HG03097 (cell line): ENCODE results near the gene SLC12A7.

ENCODE experiments used
- ATAC-seq: cut with Tn5 transposase; IDR thresholded peaks from one replicate; pipeline ENCODE4 v1.9.1; 2021; ENCODE audit not compliant: unreplicated experiment, low FRiP score

SLC12A7 gene

DNA sequence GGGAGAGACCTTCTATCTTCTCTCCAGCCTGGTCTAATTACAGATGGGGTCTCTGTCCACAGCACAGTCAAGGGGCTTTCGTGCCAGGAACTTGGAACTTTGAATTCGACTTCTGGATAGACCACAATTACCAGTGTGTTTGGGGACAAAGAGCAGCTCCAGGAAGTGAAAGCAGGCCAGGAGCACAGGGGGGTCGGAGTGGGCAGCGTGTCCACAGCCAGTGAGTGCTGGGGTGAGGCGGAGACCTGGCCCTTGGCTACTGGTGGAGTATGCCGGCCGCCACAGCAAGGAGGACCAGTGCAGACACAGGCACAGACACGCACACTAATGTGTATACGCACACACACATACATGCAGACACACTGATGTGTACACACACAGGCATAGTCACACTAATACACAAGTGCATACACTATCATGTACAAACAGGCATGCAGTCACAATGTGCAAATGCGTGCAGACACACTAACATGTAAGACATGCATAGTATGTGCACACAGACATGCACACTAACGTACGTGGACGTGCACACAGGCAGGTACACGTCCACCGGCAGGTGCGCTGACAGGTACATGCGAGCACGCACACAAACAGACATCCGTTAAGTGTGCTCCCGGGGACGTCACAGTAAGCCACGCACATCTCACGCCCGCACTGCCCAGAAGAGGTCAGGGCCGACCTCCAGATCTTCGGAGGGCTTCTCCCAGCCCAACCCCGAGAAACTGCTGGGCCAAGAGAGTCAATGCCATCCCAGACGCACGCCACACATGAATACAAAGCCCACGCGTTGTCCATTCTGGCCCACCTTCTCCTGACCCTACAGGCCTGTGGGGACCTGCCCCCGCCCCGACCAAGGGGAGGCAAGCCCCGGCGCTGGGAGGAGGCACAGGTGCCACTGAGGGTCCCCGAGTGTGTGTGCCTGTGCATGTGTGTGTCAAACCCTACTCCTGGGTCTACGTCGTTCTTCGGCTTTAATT is 56.8 kb downstream of the SLC12A7 start:
- no peak for ATAC-seq

DNA sequence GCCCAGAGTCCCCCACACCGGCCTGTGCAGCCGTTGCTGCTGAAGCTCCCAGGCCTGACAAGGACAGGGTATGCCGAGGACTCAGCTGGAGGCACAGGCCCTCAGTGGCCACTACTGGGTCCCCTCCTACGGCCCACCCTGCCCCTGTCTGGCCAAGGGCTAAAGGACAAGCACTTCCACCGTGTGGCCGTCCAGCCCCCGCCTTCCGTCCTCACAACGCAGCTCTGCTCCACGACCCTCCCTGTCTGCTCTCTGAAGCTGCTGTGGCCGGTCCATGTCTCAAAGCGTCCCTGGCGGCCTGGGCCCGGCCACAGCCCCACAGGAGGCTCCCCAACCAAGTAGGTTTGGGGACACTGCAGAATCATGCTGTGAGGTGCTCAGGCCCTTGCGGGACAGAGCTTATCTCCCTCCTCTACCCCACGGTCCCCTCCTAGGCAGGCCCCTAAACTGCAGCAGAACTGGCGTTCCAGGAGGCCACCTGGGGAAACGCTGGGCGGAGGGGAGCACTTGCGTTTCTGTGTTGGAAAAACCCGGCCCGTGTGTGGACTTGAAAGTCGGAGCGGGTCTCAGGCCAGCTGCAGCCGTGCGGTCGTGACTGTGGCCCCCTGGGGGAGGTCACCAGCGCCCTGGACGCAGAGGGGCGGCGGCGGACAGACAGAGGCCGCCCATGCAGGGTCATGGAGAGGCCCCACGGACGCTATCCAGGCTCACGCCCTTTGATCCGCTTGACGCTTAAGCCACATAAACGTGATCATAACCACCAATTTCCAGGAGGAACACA is 57.7 kb downstream of the SLC12A7 start:
- ATAC-seq = no peak

DNA sequence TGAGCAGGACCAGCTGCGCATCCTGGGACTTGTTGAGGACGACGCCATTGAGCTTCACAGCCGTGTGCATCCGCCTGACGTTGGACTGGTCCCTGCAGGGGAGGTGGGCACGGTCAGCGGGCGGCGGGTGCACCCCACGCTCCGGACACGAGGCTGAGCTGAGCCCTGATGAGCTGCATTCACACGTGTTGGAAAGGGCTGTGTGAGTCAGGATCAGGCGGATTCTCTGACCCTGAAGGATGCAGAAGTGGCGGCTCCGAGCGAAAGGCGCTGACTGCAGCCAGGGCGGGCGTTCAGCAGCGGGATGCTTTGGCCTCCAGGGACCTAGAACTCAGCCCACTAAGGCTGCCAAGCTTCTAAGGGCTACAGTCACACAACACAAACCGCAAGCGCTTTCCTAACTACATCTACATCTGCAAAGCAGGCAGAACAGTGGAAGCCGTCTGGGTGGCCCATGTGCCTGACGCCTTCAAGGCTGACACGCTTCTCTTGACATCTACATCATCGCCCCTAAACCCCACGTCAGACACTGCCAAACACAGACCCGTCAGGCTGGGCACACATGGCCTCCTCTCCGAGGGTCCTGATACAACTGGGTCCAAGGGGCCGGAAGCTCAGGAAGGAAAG is 58.4 kb downstream of the SLC12A7 start:
- no peak for ATAC-seq

DNA sequence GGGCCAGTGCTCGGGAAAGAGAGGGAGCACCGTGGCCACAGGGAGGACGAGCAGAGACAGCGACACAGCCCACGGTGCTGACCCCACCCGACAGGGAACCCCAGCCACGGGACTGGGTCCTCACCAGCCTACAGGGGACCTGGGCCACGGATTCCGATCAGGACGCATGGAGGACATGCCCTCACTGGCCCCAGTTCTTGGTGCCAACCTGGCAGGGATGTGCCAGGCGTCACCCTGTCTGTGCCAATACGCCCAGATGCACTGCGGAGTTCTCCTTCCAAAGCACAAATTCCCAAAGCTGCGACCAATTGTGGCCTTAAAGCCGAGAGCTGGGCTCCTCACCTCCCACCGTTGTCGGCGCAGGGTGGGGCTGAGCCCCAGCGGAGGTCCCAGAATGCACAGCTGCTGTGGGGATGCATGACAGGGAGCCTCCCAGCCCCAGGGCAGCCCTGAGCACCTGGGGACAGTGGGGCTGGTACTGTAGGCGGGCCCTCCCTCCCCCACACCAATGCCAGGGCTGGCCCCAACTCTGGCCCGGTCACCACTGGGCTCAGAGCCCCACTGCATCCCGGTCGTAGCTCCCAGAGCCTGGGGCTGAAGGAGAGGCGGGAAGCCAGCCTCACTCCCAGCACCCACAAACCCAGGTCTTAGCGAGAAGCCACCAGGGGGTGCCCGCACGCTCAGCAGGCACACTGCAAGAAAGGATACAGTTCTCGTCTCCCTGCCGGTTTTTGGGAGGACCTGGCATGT is 59.0 kb downstream of the SLC12A7 start:
- ATAC-seq = no peak

DNA sequence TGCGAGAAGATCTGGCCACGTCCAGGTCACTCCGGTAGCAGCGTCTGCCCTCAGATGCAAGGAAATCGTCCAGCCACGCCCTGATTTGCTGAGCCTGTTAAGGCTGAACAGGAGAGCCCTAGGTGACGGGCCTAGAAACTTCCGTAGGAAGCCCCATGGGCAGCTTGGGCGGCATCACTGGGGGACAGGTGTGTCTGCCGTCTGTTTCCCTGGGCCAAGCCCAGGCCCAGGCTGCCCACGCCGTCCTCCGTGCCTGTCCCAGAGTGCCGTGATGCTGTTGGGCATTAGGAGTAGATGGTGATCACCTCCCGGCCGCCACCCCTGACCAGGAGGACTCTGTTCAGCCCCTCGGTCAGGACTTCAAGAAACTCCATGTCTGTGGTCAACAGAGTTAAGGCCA is 59.8 kb downstream of the SLC12A7 start:
- ATAC-seq = no peak

DNA sequence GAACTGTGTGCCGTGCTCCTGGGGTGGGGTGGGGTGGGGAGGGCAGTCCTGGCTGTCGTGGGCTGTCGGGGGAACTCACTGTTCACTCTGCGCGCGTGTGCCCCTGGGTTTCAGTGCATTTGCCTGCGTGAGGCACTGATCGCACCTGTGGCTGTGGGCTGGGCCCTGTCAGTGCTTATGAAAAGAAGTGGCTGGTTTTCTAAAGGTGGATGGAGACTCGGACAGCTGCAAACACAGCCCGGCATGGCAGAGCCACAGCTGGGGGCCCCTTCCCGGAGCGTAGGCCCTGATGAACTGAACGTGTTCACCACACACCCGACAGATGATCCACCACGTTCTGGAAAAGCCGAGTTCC is 60.5 kb downstream of the SLC12A7 start:
- no peak for ATAC-seq

DNA sequence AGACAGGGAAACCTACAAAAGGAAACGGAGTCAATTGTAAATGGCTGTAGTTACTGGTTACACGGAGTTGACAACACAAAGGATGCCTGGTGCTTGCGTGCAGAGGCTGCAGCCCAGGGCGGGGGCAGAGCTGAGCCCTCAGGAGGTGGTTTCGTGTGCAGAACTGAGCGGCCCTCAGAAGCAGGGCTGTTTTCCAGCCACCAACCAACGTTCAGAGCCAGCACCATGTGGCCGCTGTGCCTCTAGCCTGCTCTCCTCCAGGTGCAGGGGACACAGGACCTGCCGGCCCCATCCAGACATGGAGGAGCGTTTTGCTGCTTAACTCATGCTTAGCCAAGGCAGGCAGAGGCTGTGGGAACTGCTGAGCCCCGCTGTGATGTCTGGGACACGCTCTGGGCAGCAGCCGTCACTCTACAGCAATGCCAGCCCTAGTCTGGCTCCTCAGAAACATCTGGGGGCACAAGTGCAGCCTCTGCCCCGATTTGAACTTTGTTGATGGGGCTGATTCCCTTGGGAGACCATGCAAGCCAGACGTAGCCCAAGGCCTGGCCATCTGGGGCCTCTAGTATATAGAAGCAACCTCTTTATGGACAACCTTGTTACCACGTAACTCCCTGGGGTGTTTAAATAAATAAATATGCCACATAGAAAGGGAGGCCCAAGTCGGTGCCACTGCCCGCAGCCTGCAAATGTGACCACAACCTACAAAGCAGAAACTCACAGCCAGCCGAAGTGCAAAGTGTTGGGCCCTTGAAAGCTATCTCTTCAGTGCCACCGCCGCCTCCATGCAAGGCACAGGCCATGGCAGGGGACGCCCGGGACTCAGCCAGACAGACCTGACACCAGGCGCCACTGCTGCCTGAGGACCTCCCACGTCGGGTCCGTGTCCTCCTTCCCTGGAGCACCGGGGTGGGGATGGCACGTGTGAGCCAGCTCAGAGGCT is 61.2 kb downstream of the SLC12A7 start:
- ATAC-seq = no peak

DNA sequence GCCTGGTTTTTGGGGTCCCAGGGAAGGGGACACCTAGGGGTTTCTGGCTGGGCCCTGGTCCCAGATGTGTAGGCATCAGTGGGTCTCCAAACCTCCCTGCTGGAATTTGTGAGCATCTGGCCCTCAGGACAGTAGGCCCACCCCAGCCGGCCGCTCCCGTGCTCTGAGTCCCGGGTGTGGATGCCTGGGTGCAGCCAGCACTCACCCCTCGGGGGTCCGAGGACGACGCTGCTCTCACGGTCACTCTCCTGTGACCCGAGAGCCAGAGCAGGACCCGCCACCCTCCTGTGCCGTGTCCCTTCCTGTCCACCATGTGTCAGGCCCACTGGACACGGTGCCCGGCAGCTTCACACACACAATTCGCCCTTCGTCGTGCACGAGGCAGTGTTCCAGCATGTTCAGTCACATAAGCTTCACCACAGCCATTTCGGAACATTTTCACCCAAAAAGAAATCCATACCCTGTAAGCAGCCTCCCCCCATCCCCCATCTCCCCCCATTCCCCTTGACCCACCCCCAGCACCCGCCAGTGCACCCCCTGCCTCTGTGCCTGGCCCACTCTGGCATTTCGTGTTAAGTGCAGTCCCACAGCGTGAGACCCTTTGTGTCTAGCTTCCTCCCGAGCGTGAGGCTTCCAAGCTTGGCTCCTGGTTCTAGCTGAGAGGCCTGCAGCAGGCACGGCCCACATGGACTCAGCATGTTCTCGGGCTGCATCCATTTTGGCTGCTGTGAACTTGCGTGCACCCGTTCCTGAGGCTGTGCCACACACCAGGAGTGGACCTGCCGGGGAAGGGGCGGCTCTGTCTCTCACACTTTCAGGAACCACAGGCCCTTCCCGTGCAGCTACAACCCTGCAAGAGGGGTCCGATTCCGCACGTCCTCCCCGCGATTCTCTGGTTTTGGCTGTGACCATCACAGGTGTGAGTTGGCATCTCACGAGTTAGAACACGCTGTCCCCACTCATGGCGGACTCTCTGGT is 62.7 kb downstream of the SLC12A7 start:
- ATAC-seq = no peak

DNA sequence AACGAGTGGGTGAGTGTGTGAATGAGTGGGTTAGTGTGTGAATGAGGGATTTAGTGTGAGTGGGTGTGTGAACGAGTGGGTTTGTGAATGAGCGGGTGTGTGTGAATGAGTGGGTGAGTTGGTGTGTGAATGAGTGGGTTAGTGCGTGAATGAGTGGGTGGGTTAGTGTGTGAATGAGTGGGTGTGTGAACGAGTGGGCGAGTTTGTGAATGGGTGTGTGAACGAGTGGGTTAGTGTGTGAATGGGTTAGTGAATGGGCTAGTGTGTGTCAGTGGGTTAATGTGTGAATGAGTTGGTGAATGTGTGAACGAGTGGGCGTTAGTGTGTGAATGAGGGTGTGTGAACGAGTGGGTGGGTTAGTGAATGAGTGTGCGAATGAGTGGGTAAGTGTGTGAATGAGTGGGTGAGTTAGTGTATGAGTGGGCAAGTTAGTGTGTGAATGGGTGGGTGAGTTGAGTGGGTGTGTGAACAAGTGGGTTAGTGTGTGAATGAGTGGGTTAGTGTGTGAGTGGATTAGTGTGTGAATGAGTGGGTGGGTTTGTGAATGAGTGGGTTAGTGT is 63.6 kb downstream of the SLC12A7 start:
- no peak for ATAC-seq

DNA sequence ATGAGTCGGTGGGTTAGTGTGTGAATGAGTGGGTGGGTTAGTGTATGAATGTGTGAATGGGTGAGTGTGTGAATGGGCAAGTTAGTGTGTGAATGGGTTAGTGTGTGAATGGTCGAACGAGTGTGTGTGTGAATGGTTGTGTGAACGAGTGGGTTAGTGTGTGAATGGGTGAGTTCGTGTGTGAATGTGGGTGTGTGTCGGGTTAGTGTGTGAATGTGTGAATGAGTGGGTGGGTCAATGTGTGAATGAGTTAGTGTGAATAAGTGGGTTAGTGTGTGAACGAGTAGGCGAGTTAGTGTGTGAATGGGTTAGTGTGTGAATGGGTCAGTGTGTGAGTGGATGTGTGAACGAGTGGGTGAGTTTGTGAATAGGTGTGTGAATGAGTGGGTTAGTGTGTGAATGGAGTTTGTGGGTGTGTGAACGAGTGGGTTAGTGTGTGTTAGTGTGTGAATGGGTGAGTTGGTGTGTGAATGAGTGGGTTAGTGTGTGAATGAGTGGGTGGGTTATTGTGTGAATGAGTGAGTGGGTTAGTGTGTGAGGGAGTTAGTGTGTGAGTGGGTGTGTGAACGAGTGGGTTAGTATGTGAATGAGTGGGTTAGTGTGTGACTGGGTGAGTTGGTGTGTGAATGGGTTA is 64.4 kb downstream of the SLC12A7 start:
- no peak for ATAC-seq

DNA sequence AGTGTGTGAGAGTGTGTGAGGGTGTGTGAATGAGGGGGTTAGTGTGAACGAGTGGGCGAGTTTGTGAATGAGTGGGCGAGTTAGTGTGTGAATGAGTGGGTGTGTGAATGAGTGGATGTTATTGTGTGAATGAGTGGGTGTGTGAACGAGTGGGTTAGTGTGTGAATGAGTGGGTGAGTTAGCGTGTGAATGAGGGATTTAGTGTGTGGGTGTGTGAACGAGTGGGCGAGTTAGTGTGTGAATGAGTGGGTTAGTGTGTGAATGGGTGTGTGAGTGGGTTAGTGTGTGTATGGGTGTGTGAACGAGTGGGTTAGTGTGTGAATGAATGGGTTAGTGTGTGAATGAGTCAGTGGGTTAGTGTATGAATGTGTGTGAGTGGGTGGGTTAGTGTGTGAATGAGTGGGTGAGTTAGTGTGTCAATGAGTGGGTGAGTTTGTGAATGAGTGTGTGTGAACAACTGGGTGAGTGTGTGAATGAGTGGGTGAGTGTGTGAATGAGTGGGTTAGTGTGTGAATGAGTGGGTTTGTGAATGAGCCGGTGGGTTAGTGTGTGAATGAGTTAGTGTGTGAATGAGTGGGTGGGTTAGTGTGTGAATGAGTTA is 65.8 kb downstream of the SLC12A7 start:
- no peak for ATAC-seq

DNA sequence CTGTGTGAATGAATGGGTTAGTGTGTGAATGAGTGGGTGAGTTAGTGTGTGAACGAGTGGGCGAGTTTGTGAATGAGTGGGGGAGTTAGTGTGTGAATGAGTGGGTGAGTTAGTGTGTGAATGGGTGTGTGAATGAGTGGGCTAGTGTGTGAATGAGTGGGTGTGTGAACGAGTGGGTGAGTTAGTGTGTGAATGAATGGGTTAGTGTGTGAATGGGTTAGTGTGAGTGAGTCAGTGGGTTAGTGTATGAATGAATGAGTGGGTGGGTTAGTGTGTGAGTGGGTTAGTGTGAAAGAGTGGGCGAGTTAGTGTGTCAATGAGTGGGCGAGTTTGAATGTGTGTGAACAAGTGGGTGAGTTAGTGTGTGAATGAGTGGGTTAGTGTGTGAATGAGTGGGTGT is 67.7 kb downstream of the SLC12A7 start:
- no peak for ATAC-seq

DNA sequence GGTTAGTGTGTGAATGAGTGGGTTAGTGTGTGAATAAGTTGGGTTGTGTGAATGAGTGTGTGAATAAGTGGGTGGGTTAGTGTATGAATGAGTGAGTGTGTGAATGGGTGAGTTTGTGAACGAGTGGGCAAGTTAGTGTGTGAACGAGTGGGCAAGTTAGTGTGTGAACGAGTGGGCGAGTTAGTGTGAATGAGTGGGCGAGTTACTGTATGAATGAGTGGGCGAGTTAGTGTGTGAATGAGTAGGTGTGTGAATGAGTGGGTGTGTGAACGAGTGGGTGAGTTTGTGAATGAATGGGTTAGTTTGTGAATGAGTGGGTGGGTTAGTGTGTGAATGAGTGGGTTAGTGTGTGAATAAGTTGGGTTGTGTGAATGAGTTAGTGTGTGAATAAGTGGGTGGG is 68.5 kb downstream of the SLC12A7 start:
- ATAC-seq = no peak

DNA sequence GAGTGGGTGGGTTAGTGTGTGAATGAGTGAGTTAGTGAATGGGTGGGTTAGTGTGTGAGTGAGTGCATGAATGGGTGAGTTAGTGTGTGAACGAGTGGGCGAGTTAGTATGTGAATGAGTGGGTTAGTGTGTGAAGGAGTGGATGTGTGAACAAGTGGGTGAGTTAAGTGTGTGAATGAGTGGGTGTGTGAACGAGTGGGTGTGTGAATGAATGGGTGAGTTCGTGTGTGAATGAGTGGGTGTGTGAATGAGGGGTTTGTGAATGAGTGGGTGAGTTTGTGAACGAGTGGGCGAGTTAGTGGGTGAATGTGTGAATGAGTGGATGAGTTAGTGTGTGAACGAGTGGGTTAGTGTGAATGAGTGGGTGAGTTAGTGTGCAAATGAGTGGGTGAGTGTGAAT is 69.2 kb downstream of the SLC12A7 start:
- ATAC-seq = no peak

DNA sequence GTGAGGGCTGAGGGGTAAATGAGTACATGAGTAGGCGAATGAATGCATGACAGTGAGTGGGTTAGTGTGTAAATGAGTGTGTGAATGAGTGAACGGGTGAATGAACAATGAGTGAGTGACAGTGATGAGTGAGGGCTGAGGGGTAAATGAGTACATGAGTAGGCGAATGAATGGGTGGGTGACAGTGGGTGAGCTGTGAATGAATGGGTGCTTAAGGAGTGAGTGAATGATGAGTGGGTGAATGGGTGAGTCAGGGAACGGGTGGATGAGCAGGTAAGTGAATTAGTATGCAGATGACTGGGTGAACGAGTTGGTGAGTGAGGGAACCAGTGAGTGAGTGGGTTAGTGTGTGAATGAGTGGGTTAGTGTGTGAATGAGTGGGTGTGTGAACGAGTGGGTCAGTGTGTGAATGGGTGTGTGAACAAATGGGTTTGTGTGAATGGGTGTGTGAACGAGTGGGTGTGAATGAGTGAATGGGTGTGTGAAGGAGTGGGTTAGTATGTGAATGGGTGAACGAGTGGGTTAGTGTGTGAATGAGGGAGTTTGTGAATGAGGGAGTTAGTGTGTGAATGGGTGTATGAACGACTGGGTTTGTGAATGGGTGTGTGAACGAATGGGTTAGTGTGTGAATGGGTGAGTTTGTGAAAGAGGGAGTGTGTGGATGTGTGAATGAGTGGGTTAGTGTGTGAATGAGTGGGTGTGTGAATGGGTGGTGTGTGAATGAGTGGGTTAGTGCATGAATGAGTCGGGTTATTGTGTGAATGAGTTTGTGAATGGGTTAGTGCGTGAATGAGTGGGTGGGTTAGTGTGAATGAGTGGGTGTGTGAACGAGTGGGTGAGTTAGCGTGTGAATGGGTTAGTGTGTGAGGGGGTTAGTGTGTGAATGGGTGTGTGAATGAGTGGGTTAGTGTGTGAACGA is 70.4 kb downstream of the SLC12A7 start:
- ATAC-seq = no peak

DNA sequence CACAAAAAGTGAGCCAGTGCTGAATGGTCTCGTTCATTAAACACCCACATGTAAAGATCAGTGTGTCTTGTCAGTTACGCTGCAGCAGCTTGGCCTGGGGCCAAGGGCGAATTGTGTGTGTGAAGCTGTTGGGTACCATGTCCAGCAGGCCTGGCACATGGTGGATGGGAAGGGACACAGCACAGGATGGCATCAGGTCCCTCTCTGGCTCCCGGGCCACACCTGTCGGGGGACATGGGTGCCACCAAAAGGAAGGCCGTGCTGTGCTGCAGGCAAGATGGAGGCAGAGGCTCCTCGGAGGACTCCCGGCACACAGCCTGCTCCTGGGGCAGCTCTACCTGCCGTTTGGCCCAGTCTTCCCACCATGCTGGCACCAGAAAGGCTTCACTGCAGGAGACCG is 71.3 kb downstream of the SLC12A7 start:
- ATAC-seq = no peak
